H1 (cell line): ENCODE results near the gene ENDOU. TPM values are rescaled to one million over a fixed set of nuclear protein-coding genes. Genes with fewer than 3 reads are reported as not detected.

ENCODE experiments used
- CTCF ChIA-PET: fragments of 300-600 bp; sonication (Branson Sonifier 250); formaldehyde crosslinking; loops from one replicate; lab custom pipeline; 2021; ENCODE audit not compliant: partially characterized antibody; lab: Charles Lee
- POLR2A ChIA-PET: fragments of 300-600 bp; sonication (Branson Sonifier 250); formaldehyde crosslinking; loops from one replicate; lab custom pipeline; 2021; ENCODE audit warnings: inconsistent platforms; ENCODE audit not compliant: partially characterized antibody; lab: Charles Lee
- DNase-seq, 2 experiments: peaks; one replicate each; pipeline versions ENCODE4 v3.0.0 to v3.0.0-alpha.2; 2010 to 2022; ENCODE audit warnings: low spot score in 2 of 2, low read depth in 1 of 2, mixed read lengths in 1 of 2
- FAIRE-seq: peaks from 2 replicates; lab custom pipeline; 2011; peaks lifted over from hg19 to GRCh38; lab: Jason Lieb, UNC
- H2AFZ ChIP-seq: 2 replicates; pipeline ENCODE4 v1.8.1; 2012; ENCODE audit warnings: low read length, inconsistent platforms
- H2AK5ac ChIP-seq: 2 replicates; pipeline ENCODE4 v1.6.1; 2013; ENCODE audit warnings: low read depth, low read length
- H2BK120ac ChIP-seq: replicated peaks from 2 replicates; pipeline ENCODE3; 2013; ENCODE audit warnings: low read depth, low read length, inconsistent platforms
- H2BK12ac ChIP-seq: 2 replicates; pipeline ENCODE4 v1.6.1; 2013; ENCODE audit warnings: low read depth, low read length
- H2BK15ac ChIP-seq: 2 replicates; pipeline ENCODE4 v1.6.1; 2013; ENCODE audit warnings: low read length
- H2BK20ac ChIP-seq: 2 replicates; pipeline ENCODE4 v1.6.1; 2013; ENCODE audit warnings: low read length
- H2BK5ac ChIP-seq: 2 replicates; pipeline ENCODE4 v1.6.1; 2013; ENCODE audit warnings: low read depth, low read length
- H3K14ac ChIP-seq: 2 replicates; pipeline ENCODE4 v1.6.1; 2013; ENCODE audit warnings: inconsistent platforms; ENCODE audit not compliant: insufficient read length
- H3K18ac ChIP-seq: 2 replicates; pipeline ENCODE4 v1.6.1; 2013; ENCODE audit warnings: low read length; ENCODE audit errors: extremely low read depth
- H3K23ac ChIP-seq: 2 replicates; pipeline ENCODE4 v1.6.1; 2013; ENCODE audit warnings: inconsistent platforms; ENCODE audit not compliant: insufficient read length
- H3K23me2 ChIP-seq: 2 replicates; pipeline ENCODE4 v1.6.1; 2013; ENCODE audit warnings: low read depth, low read length
- H3K27ac ChIP-seq: 2 replicates; pipeline ENCODE4 v1.6.1; 2011; ENCODE audit warnings: low read depth, low read length, inconsistent platforms
- H3K27me3 ChIP-seq, 4 experiments: replicated peaks in 1 of 4; 1 replicate in 1 of 4; 2 replicates in 3 of 4; pipeline versions ENCODE4 v1.6.1 to v1.8.1; 2011 to 2013; ENCODE audit warnings: low read length in 3 of 4, mild to moderate bottlenecking in 3 of 4, inconsistent platforms in 2 of 4, mixed read lengths in 2 of 4, moderate library complexity in 1 of 4; ENCODE audit not compliant: control insufficient read depth in 3 of 4, insufficient read depth in 3 of 4; ENCODE audit errors: extremely low read depth in 1 of 4
- H3K36me3 ChIP-seq, 4 experiments: 2 replicates each; pipeline versions ENCODE4 v1.6.1 to v1.8.1; 2011 to 2013; ENCODE audit warnings: mild to moderate bottlenecking in 4 of 4, low read length in 3 of 4, moderate library complexity in 2 of 4, control low read depth in 1 of 4, inconsistent platforms in 1 of 4; ENCODE audit not compliant: insufficient read depth in 4 of 4, control insufficient read depth in 2 of 4
- H3K4ac ChIP-seq: replicated peaks from 2 replicates; pipeline ENCODE3; 2013; ENCODE audit warnings: low read length, low read depth, mixed read lengths, inconsistent platforms; ENCODE audit not compliant: insufficient read length
- H3K4me1 ChIP-seq, 4 experiments: replicated peaks in 1 of 4; 1 replicate in 1 of 4; 2 replicates in 3 of 4; pipeline versions ENCODE4 v1.6.1 to v1.8.1; 2011 to 2013; ENCODE audit warnings: low read length in 3 of 4, inconsistent platforms in 2 of 4, mixed read lengths in 1 of 4; ENCODE audit not compliant: insufficient read depth in 4 of 4, control insufficient read depth in 3 of 4
- H3K4me2 ChIP-seq, 2 experiments: 2 replicates each; pipeline versions ENCODE4 v1.6.1 to v1.8.1; 2011 to 2013; ENCODE audit warnings: low read depth in 2 of 2, low read length in 2 of 2, control low read depth in 1 of 2, inconsistent platforms in 1 of 2, mild to moderate bottlenecking in 1 of 2; ENCODE audit not compliant: insufficient read depth in 1 of 2
- H3K4me3 ChIP-seq, 4 experiments: fragments of 200-600, 300-600 bp in 1 of 4; sonication (generic), shearing (Covaris generic), sonication (Bioruptor Twin) in 1 of 4; 2 replicates each; pipeline versions ENCODE4 v1.5.1 to v1.8.1; 2011 to 2016; ENCODE audit warnings: low read length in 4 of 4, low read depth in 3 of 4, control low read depth in 2 of 4, inconsistent platforms in 2 of 4, mild to moderate bottlenecking in 2 of 4, mixed read lengths in 1 of 4, moderate library complexity in 1 of 4; ENCODE audit not compliant: insufficient read depth in 2 of 4; ENCODE audit errors: extremely low read depth in 1 of 4
- H3K56ac ChIP-seq: replicated peaks from 2 replicates; pipeline ENCODE3; 2013; ENCODE audit warnings: low read depth, mild to moderate bottlenecking, mixed read lengths, low read length, inconsistent platforms; ENCODE audit not compliant: insufficient read length
- H3K79me1 ChIP-seq: 2 replicates; pipeline ENCODE4 v1.6.1; 2013; ENCODE audit warnings: low read depth, low read length, control low read depth
- H3K79me2 ChIP-seq, 2 experiments: 2 replicates each; pipeline versions ENCODE4 v1.6.1 to v1.8.1; 2012 to 2013; ENCODE audit warnings: low read length in 2 of 2, mild to moderate bottlenecking in 2 of 2, inconsistent platforms in 1 of 2; ENCODE audit not compliant: insufficient read depth in 2 of 2, control insufficient read depth in 1 of 2
- H3K9ac ChIP-seq, 4 experiments: replicated peaks in 1 of 4; 1 replicate in 1 of 4; 2 replicates in 3 of 4; pipeline versions ENCODE4 v1.6.1 to v1.8.1; 2011 to 2013; ENCODE audit warnings: low read depth in 3 of 4, low read length in 3 of 4, control low read depth in 2 of 4, mild to moderate bottlenecking in 2 of 4, moderate library complexity in 2 of 4, inconsistent platforms in 1 of 4; ENCODE audit errors: extremely low read depth in 1 of 4
- H3K9me3 ChIP-seq, 2 experiments: 2 replicates each; pipeline versions ENCODE4 v1.6.1 to v1.8.1; 2012 to 2013; ENCODE audit warnings: mild to moderate bottlenecking in 2 of 2, moderate library complexity in 2 of 2, control low read depth in 1 of 2, inconsistent platforms in 1 of 2, low read depth in 1 of 2, low read length in 1 of 2, mixed read lengths in 1 of 2; ENCODE audit not compliant: insufficient read depth in 2 of 2
- H4K20me1 ChIP-seq, 2 experiments: replicated peaks in 1 of 2; 2 replicates each; pipeline versions ENCODE3 to v1.8.1; 2011 to 2013; ENCODE audit warnings: inconsistent platforms in 2 of 2, low read length in 2 of 2, mild to moderate bottlenecking in 1 of 2; ENCODE audit not compliant: insufficient read depth in 2 of 2, control insufficient read depth in 1 of 2
- H4K5ac ChIP-seq: 2 replicates; pipeline ENCODE4 v1.6.1; 2013; ENCODE audit warnings: low read length, low read depth, mixed read lengths, inconsistent platforms; ENCODE audit not compliant: insufficient read length
- H4K8ac ChIP-seq: 2 replicates; pipeline ENCODE4 v1.8.0; 2013; ENCODE audit warnings: mild to moderate bottlenecking, moderate library complexity, low read length, inconsistent platforms; ENCODE audit not compliant: insufficient read depth; ENCODE audit errors: extremely low read depth
- H4K91ac ChIP-seq: replicated peaks from 2 replicates; pipeline ENCODE3; 2013; ENCODE audit warnings: low read length, mixed read lengths, inconsistent platforms; ENCODE audit not compliant: insufficient read length
- BRCA1 ChIP-seq: IDR thresholded peaks from 2 replicates; pipeline ENCODE4 v1.6.1; 2012; ENCODE audit warnings: low read depth, low read length, improper control_type of control experiment
- CHD2 ChIP-seq: IDR thresholded peaks from 2 replicates; pipeline ENCODE4 v1.6.1; 2012; ENCODE audit warnings: low read length, improper control_type of control experiment
- CREB1 ChIP-seq: IDR thresholded peaks from 2 replicates; pipeline ENCODE4 v1.6.1; 2012; ENCODE audit warnings: inconsistent platforms
- KDM5A ChIP-seq: fragments of 200-600 bp; IDR thresholded peaks from 2 replicates; pipeline ENCODE4 v1.7.1; 2012; ENCODE audit warnings: mild to moderate bottlenecking, low read length, inconsistent platforms, mixed read lengths
- MAFK ChIP-seq: IDR thresholded peaks from 2 replicates; pipeline ENCODE4 v1.6.1; 2012; ENCODE audit warnings: low read depth, mild to moderate bottlenecking, improper control_type of control experiment, low read length
- NANOG ChIP-seq: IDR thresholded peaks from 2 replicates; pipeline ENCODE4 v1.6.1; 2011; ENCODE audit warnings: low read length, low read depth, mild to moderate bottlenecking, inconsistent platforms; ENCODE audit not compliant: insufficient read depth, poor library complexity, severe bottlenecking
- YY1 ChIP-seq: IDR thresholded peaks from 2 replicates; pipeline ENCODE4 v1.6.1; 2011; ENCODE audit warnings: low read depth, mild to moderate bottlenecking, low read length
- polyA plus RNA-seq, 7 experiments: library from polyadenylated mRNA; depleted of rRNA in 3 of 7; stranded (reverse) in 5 of 7; unstranded in 2 of 7; fragments of >200 nt in 5 of 7; fragments of 200-250 nt in 2 of 7; gene quantifications; 1 replicate in 5 of 7; 2 replicates in 1 of 7; 4 replicates in 1 of 7; pipeline versions ENCODE4 v1.2.1 to v1.2.3, GENCODE V29; 2011 to 2013; ENCODE audit warnings: missing spikeins in 2 of 7, mixed read lengths in 2 of 7
- total RNA-seq: library from RNA; stranded (reverse); fragmentation: NEBNext Ultra II Directional; extraction: Animal tissue kit (Norgen Biotek cat#: 25700); gene quantifications from 2 replicates; pipeline ENCODE4 v1.2.1, GENCODE V29; 2021

Gene ENDOU
- total and polyA plus RNA-seq, 2 of the 8 experiments (the other 6 are each of a cell fraction or from before 2014, with no cell fraction given) = not detected

- no peaks in the 10 kb centered on the region; a peak in 1 of 7 replicates for H3K27me3 ChIP-seq
- peaks cover 0 to 3% (median 0%) of the 10 kb centered on the region in 4 experiments; a peak in 1 of 7 replicates for H3K4me1 ChIP-seq
- H4K20me1 ChIP-seq = no peaks in the 10 kb centered on the region
- H4K8ac ChIP-seq = no peak overlapping the region
- no peak overlapping the region for H3K56ac ChIP-seq
- no peak for FAIRE-seq
- no peak overlapping the region for H2AFZ ChIP-seq
- H2BK15ac ChIP-seq = no peak overlapping the region
- H3K79me1 ChIP-seq = no peaks in the 10 kb centered on the region
- no peak overlapping the region for H4K91ac ChIP-seq
- H2BK5ac ChIP-seq = no peak overlapping the region
- no peaks in the 10 kb centered on the region for H3K36me3 ChIP-seq
- H3K23ac ChIP-seq = no peak overlapping the region
- no peak overlapping the region for H4K5ac ChIP-seq
- ChIA-PET CTCF (interaction anchor here (1.0 to 64.6 kb wide), 7 partner anchors 24 to 128 kb away, joined by 3 to 2442 read pairs (median 6); partner anchors contain the start of genes ENDOU, RAPGEF3 and SLC48A1), POLR2A (interaction anchor here (0.6 to 1.3 kb wide), 2 partner anchors 69 to 1168 kb away, joined by 3 to 4 read pairs; no protein-coding TSS in a partner anchor)
- H3K9ac ChIP-seq = no peak overlapping the region
- H3K23me2 ChIP-seq = no peaks in the 10 kb centered on the region
- no peak overlapping the region for H3K4me3 ChIP-seq
- no peak overlapping the region for H3K14ac ChIP-seq
- no peak overlapping the region for H2BK120ac ChIP-seq
- H3K27ac ChIP-seq = no peak overlapping the region
- peaks cover 0 to 1% of the 10 kb centered on the region in 2 experiments; a peak in 2 of 4 replicates for H3K79me2 ChIP-seq
- no peak overlapping the region for H3K4me2 ChIP-seq
- no peaks in the 10 kb centered on the region for H3K9me3 ChIP-seq
- no peak overlapping the region for H2BK20ac ChIP-seq
- no peak overlapping the region for H3K4ac ChIP-seq
- H2AK5ac ChIP-seq = no peak overlapping the region
- H2BK12ac ChIP-seq = no peak overlapping the region
- H3K18ac ChIP-seq = no peak overlapping the region
- no peak for DNase-seq
- no peak for TF ChIP-seq YY1
- TF ChIP-seq CHD2 = no peak
- TF ChIP-seq KDM5A = no peak
- TF ChIP-seq BRCA1 = no peak
- TF ChIP-seq NANOG = no peak
- no peak for TF ChIP-seq MAFK
- TF ChIP-seq CREB1 = no peak
Measured at GRCh38 chr12:47710278-47710677, 15.0 kb downstream of the ENDOU start.
